Cardiac fibroblast (primary cell): ENCODE results near the gene SPX.

Experiments used
- DNase-seq, 2 donors: peaks; one replicate each; pipeline versions ENCODE4 v3.0.0 to v3.0.0-alpha.2; 2010; ENCODE audit warnings: low read depth in 2 of 2
- H3K4me3 ChIP-seq, 2 donors: replicated peaks in 1 of 2; 1 replicate in 1 of 2; 2 replicates in 1 of 2; pipeline ENCODE4 v1.5.1; 2011; ENCODE audit warnings: low read depth in 2 of 2, low read length in 2 of 2, mild to moderate bottlenecking in 2 of 2, moderate library complexity in 1 of 2
- CTCF ChIP-seq: IDR thresholded peaks from one replicate; pipeline ENCODE4 v1.5.1; 2011; ENCODE audit warnings: low read depth, mild to moderate bottlenecking, low read length, inconsistent platforms

The SPX gene

DNA sequence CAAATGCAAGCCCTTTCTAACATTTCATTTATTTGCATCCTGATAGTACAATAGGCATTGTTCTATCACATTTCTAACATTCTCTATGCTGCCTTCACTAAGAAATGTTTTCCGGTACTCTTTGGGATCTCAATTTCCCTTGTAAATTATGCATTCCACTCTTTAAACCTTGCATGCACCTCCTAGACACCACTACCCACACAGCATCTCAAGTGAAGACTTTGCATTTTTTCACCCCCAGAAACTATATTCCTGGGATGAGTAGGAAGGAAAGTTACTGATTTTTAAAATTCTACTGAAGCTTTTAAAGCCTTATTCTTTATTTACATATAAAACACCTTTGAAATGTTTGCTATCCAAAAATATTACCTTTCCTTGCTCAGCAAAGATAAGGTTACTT is 51.4 kb downstream of the SPX start:
- no peak for DNase-seq
- TF ChIP-seq CTCF, result no peak
- no peak overlapping the region for H3K4me3 ChIP-seq

DNA sequence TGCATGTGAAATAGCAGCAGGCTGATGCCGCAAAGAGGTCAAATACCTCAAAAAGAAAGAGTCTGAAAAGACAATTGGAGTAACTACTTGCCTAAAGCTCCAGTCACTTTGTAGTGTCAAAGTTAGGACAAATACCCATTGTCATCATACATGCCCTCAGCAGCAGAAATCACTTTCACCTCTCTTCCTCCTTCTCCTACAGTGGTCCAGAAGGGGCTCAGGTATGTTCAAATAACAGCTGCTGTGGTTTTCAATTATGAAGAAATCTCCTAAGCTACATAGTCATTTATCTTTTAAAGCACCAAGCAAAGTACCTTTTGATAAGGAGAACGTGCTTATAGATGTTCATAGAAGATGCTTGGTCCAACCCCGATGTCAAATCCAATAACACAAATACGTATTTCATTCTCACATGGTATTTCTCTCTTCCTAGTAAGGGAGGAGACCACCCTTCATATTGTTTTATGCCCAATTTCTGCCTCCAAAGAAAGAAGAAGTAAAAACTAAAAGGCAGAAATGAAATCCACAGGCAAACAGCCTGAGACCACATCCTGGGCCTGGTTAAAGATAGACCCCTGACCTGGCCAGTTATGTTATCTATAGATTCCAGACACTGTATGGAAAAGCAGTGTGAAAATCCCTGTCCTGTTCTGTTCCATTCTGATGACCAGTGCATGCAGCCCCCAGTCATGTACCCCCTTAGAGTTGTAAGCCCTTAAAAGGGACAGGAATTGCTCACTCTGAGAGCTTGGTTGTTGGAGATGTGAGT is 54.8 kb downstream of the SPX start:
- no peak overlapping the region for H3K4me3 ChIP-seq
- TF ChIP-seq CTCF, result no peak
- DNase-seq, result no peak
